ENCODE results near the gene FBXO24. TPM values are rescaled to one million over a fixed set of nuclear protein-coding genes. Genes with fewer than 3 reads are reported as not detected.
A peak's percentile ranks its signal among the peaks of the same experiment; 100 is the strongest.

The FBXO24 gene
- total and polyA plus RNA-seq, 9 of the 15 experiments (the other 6 are each of a cell fraction or from before 2014, with no cell fraction given) = 0.17 to 0.95 (median 0.50) TPM

DNA sequence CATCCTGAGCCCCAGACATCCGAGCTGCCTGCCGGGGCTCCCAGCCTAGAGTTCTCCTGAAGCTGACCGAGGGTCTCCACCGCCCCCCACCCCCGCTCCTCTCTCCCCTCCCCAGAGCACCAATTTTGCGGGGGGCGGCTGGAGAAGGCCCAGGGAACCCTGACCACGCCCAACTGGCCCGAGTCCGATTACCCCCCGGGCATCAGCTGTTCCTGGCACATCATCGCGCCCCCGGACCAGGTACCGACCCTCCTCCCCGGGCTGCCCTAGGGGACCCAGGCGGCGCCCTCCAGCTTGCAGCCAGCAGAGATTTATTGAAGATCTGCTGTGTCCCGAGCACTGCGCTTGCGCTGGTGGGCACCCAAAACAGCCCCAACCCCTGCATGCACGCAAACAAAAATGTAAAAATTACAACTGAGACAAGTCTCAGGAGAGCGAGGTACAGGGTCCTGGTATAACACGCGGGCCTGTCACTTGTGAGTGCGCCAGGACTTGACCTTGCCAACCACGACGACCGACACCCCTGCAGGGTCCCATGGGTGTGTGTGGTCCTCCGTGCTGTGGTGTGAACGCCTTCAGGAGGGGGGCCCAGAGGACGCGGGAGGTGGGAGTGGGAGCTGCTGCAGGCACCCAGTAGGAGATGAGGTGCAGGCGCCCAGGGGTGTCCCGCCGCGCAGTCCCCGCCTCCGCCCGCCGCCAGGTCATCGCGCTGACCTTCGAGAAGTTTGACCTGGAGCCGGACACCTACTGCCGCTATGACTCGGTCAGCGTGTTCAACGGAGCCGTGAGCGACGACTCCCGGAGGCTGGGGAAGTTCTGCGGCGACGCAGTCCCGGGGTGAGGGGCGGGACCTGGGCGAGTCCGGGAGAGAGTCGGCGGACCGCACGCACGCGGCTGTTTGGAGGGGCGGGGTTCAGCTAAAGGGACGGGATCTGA, 19.1 kb downstream of the FBXO24 start (continued):
- TF ChIP-seq ZNF668 (CRISPR knock-in tag; IDR thresholded peaks at IDR 0.05) (no peak), PKNOX1 (IDR thresholded peaks at IDR 0.05) (no peak), SRF (CRISPR knock-in tag; IDR thresholded peaks at IDR 0.05) (no peak), KDM2B (CRISPR knock-in tag; IDR thresholded peaks at IDR 0.05) (0 out of 2 replicates have a peak, but pooled peaks have one; percentile 51), PTBP1 (IDR thresholded peaks at IDR 0.05; ENCODE audit: low read depth, low read length) (no peak), RREB1 (CRISPR knock-in tag; IDR thresholded peaks at IDR 0.05) (0 out of 2 replicates have a peak, but pooled peaks have one; percentile 16), POLR2G (IDR thresholded peaks at IDR 0.05; ENCODE audit: low read depth, low read length) (peak; percentile 68), NRF1 (conservative IDR thresholded peaks at IDR 0.05 in 1 of 2, IDR thresholded peaks at IDR 0.05 in 1 of 2) (peak; percentile 73 to 79), TAF9B (IDR thresholded peaks at IDR 0.05; ENCODE audit: partially characterized antibody) (no peak), FOSL1 (tag; conservative IDR thresholded peaks at IDR 0.05) (peak; percentile 25; the same call in 1 of the 2 replicates), MAZ (CRISPR knock-in tag; conservative IDR thresholded peaks at IDR 0.05 in 1 of 2, IDR thresholded peaks at IDR 0.05 in 1 of 2) (peak in 1 of 2 experiments; percentile 13; a peak in 1 of 4 replicates)
- TF ChIP-seq, protein P1, sequence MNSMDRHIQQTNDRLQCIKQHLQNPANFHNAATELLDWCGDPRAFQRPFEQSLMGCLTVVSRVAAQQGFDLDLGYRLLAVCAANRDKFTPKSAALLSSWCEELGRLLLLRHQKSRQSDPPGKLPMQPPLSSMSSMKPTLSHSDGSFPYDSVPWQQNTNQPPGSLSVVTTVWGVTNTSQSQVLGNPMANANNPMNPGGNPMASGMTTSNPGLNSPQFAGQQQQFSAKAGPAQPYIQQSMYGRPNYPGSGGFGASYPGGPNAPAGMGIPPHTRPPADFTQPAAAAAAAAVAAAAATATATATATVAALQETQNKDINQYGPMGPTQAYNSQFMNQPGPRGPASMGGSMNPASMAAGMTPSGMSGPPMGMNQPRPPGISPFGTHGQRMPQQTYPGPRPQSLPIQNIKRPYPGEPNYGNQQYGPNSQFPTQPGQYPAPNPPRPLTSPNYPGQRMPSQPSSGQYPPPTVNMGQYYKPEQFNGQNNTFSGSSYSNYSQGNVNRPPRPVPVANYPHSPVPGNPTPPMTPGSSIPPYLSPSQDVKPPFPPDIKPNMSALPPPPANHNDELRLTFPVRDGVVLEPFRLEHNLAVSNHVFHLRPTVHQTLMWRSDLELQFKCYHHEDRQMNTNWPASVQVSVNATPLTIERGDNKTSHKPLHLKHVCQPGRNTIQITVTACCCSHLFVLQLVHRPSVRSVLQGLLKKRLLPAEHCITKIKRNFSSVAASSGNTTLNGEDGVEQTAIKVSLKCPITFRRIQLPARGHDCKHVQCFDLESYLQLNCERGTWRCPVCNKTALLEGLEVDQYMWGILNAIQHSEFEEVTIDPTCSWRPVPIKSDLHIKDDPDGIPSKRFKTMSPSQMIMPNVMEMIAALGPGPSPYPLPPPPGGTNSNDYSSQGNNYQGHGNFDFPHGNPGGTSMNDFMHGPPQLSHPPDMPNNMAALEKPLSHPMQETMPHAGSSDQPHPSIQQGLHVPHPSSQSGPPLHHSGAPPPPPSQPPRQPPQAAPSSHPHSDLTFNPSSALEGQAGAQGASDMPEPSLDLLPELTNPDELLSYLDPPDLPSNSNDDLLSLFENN (IDR thresholded peaks at IDR 0.05; ENCODE audit: low read depth in 2 of 2, low read length in 2 of 2) = no peak
- TF ChIP-seq, protein P2, sequence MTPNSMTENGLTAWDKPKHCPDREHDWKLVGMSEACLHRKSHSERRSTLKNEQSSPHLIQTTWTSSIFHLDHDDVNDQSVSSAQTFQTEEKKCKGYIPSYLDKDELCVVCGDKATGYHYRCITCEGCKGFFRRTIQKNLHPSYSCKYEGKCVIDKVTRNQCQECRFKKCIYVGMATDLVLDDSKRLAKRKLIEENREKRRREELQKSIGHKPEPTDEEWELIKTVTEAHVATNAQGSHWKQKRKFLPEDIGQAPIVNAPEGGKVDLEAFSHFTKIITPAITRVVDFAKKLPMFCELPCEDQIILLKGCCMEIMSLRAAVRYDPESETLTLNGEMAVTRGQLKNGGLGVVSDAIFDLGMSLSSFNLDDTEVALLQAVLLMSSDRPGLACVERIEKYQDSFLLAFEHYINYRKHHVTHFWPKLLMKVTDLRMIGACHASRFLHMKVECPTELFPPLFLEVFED (CRISPR knock-in tag; conservative IDR thresholded peaks at IDR 0.05) = no peak
